Uterus (tissue), 4 donors: ENCODE measurements around the gene TMEM121. TPM values are rescaled to one million over a fixed set of nuclear protein-coding genes. Genes with fewer than 3 reads are reported as not detected.
A peak's percentile ranks its signal among the peaks of the same experiment; 100 is the strongest.

Source experiments
- DNase-seq, 2 donors: peaks; one replicate each; pipeline ENCODE4 v3.0.0-alpha.2; 2019 to 2020
- H3K27ac ChIP-seq, 2 donors: fragments of 200-600 bp; sonication (generic); 1 replicate in 1 of 2; 2 replicates in 1 of 2; pipeline ENCODE4 v1.5.1; 2016 to 2018
- H3K27me3 ChIP-seq, 2 donors: fragments of 200-600 bp; sonication (generic); one replicate each; pipeline ENCODE4 v1.5.1; 2018 to 2019; ENCODE audit warnings: control low read depth in 1 of 2
- H3K36me3 ChIP-seq, 2 donors: fragments of 200-600 bp; sonication (generic); one replicate each; pipeline ENCODE4 v1.5.1; 2019; ENCODE audit warnings: control low read depth in 1 of 2
- H3K4me1 ChIP-seq, 2 donors: fragments of 200-600 bp; sonication (generic); one replicate each; pipeline ENCODE4 v1.5.1; 2018 to 2019; ENCODE audit warnings: control low read depth in 1 of 2
- H3K4me3 ChIP-seq, 2 donors: fragments of 200-600 bp; sonication (generic); 1 replicate in 1 of 2; 2 replicates in 1 of 2; pipeline ENCODE4 v1.5.1; 2018 to 2019; ENCODE audit warnings: mild to moderate bottlenecking in 1 of 2
- H3K9me3 ChIP-seq, 2 donors: fragments of 200-600 bp; sonication (generic); one replicate each; pipeline ENCODE4 v1.5.1; 2019; ENCODE audit warnings: control low read depth in 1 of 2
- CTCF ChIP-seq, 4 experiments: fragments of 200-600 bp in 2 of 4; fragments of 450-650 bp in 2 of 4; sonication (generic) in 2 of 4; IDR thresholded peaks; one replicate each; pipeline ENCODE4 v1.5.1; 2016 to 2019; ENCODE audit warnings: antibody characterized with exemption in 4 of 4, mild to moderate bottlenecking in 2 of 4, moderate library complexity in 1 of 4
- POLR2A ChIP-seq, 2 donors: fragments of 450-650 bp; IDR thresholded peaks; one replicate each; pipeline ENCODE4 v1.6.1; 2016; ENCODE audit warnings: antibody characterized with exemption in 2 of 2, mild to moderate bottlenecking in 1 of 2, moderate library complexity in 1 of 2
- intact Hi-C: fragments of 100-400 bp; cut with DNase I; formaldehyde crosslinking; loops from one replicate; pipeline ENCODE4 v1.15.1; 2023; ENCODE audit warnings: low total_unique reads
- total RNA-seq, 4 donors: library from RNA; depleted of rRNA in 3 of 4; stranded (reverse); fragments of >200 nt in 3 of 4; gene quantifications; one replicate each; pipeline versions ENCODE4 v1.1.0 to v1.2.4, GENCODE V29; 2014 to 2023
- donor health status: DM: yes; HTN: yes; CAD: no.

The TMEM121 gene
- total RNA-seq, 4 donors from 2014 or later: 2.0 to 42.1 (median 7.7) TPM

- Histone ChIP-seq H3K27me3 (no peaks in the 10 kb centered on the region), H3K9me3 (no peaks in the 10 kb centered on the region), H3K27ac (no peak overlapping the region), H3K4me1 (peaks cover 0 to 9% of the 10 kb centered on the region in 2 donors), H3K4me3 (peak overlapping the region in 1 of 2 donors; percentile 72), H3K36me3 (no peaks in the 10 kb centered on the region)
- intact Hi-C loops: no loop called here
- TF ChIP-seq CTCF (IDR thresholded peaks at IDR 0.05) (no peak), POLR2A (IDR thresholded peaks at IDR 0.05) (no peak)
- DNase-seq: peak; percentile 38 to 39
Measured at GRCh38 chr14:105492031-105492970, 34.1 kb upstream of the TMEM121 start.

GRCh38 chr14:105492971-105493871, 33.2 kb upstream of the TMEM121 start:
- DNase-seq: peak; percentile 18 to 19

GRCh38 chr14:105493921-105494605, 32.3 kb upstream of the TMEM121 start:
- no peaks in the 10 kb centered on the region for H3K27me3 ChIP-seq
- no peak overlapping the region for H3K4me3 ChIP-seq
- peaks cover 0 to 8% of the 10 kb centered on the region in 2 donors for H3K4me1 ChIP-seq
- peak in 1 of 2 donors; percentile 13 for DNase-seq
- intact Hi-C loops: no loop called here
- TF ChIP-seq CTCF (IDR thresholded peaks at IDR 0.05) (no peak), POLR2A (IDR thresholded peaks at IDR 0.05) (no peak)
- no peaks in the 10 kb centered on the region for H3K9me3 ChIP-seq
- H3K36me3 ChIP-seq: no peaks in the 10 kb centered on the region
- H3K27ac ChIP-seq: no peak overlapping the region

More at GRCh38 chr14:105492971-105493871, 33.2 kb upstream of the TMEM121 start:
- peaks cover 0 to 9% of the 10 kb centered on the region in 2 donors for H3K4me1 ChIP-seq
- no peak for TF ChIP-seq POLR2A (IDR thresholded peaks at IDR 0.05)
- no peaks in the 10 kb centered on the region for H3K36me3 ChIP-seq
- H3K9me3 ChIP-seq: no peaks in the 10 kb centered on the region
- no peaks in the 10 kb centered on the region for H3K27me3 ChIP-seq
- H3K4me3 ChIP-seq: no peak overlapping the region
- H3K27ac ChIP-seq: no peak overlapping the region
- intact Hi-C loops: no loop called here

- H3K4me1 ChIP-seq: peaks cover 0 to 3% of the 10 kb centered on the region in 2 donors
- H3K9me3 ChIP-seq: no peaks in the 10 kb centered on the region
- intact Hi-C loops: no loop called here
- DNase-seq: no peak
- TF ChIP-seq POLR2A (IDR thresholded peaks at IDR 0.05) (no peak), CTCF (IDR thresholded peaks at IDR 0.05) (no peak)
- no peak overlapping the region for H3K4me3 ChIP-seq
- H3K36me3 ChIP-seq: no peaks in the 10 kb centered on the region
- no peak overlapping the region for H3K27ac ChIP-seq
- no peaks in the 10 kb centered on the region for H3K27me3 ChIP-seq
Measured at GRCh38 chr14:105494606-105494929, 31.8 kb upstream of the TMEM121 start.
